GM13976 (cell line): ENCODE data around the gene UCN2.

Experiments
- DNase-seq: peaks from one replicate; pipeline ENCODE4 v3.0.0; 2012; ENCODE audit warnings: low spot score
- in situ Hi-C: fragments of 300-500 bp; cut with MboI; formaldehyde crosslinking; loops from one replicate; pipeline ENCODE4 v1.12.0; 2022; ENCODE audit warnings: low sequenced_read_pairs, mixed read lengths, inconsistent platforms; ENCODE audit not compliant: unreplicated experiment
- TF ChIP-seq, protein P1 (sequence below): IDR thresholded peaks from 2 replicates; pipeline ENCODE4 v1.5.1; 2012; ENCODE audit warnings: borderline replicate concordance, mild to moderate bottlenecking; ENCODE audit not compliant: insufficient read depth; ENCODE audit errors: extremely low read depth, missing control alignments, control extremely low read depth

Gene UCN2

DNA sequence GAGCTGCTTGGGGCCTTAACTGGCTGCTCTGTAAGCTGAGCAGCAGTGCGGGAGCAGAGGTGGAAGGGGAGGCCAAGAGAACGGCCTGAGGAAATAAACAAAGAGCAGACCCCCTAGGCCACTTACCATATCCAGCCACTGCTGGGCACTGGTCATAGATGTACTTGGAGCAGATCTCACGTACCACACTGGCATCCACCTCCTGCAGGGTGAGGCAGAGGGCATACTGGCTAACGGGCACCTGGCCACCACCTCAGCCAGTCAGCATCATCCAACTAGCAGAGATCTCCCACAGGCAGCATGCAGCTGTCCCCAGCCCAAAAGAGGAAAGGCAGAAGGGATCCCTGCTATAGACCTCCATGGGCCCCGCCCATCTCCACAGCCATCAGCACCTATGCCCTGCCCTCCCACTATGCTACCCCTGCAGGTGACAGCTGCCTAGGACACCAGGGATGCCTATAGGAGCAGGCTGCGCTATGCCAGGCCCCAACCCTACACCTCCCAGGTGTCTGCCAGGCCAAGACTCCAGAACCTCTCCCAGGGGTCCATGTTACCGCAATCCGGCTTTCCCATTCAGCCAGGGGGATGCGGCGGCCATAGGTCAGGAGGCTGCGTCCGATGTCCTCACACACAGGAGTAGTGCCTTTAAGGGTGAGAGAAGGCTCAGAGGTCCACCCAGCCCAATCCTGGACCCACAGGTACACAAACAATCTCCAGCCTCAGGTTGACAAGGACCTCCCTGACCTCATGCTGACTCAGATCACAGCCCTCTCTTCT lies 36.1 kb upstream of the UCN2 start:
- DNase-seq: no peak
- TF ChIP-seq, protein P1, sequence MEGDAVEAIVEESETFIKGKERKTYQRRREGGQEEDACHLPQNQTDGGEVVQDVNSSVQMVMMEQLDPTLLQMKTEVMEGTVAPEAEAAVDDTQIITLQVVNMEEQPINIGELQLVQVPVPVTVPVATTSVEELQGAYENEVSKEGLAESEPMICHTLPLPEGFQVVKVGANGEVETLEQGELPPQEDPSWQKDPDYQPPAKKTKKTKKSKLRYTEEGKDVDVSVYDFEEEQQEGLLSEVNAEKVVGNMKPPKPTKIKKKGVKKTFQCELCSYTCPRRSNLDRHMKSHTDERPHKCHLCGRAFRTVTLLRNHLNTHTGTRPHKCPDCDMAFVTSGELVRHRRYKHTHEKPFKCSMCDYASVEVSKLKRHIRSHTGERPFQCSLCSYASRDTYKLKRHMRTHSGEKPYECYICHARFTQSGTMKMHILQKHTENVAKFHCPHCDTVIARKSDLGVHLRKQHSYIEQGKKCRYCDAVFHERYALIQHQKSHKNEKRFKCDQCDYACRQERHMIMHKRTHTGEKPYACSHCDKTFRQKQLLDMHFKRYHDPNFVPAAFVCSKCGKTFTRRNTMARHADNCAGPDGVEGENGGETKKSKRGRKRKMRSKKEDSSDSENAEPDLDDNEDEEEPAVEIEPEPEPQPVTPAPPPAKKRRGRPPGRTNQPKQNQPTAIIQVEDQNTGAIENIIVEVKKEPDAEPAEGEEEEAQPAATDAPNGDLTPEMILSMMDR: no peak
- in situ Hi-C loops: no loop called here

DNA sequence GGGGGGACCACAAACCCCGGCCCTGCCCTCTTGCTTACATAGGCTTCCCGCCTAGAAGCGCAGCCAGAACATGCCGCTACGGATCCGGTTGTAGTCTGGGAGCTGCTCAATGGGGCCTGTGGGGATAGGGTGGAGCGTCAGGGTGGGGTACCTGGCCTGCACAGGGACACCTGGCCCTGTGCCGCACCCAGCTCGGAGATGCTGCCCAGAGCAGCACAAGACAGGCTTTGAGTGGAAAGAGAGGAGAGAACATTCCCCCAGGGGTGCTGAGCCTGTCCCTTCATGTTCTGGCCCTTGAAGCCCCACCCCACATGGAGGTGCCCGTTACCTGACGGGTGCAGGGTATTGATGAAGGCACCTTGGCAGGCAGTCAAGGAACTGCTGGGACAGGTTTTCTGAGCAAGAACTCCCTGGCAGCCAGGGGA lies 35.5 kb upstream of the UCN2 start:
- TF ChIP-seq, protein P1: no peak
- in situ Hi-C loops: no loop called here
- DNase-seq: no peak

DNA sequence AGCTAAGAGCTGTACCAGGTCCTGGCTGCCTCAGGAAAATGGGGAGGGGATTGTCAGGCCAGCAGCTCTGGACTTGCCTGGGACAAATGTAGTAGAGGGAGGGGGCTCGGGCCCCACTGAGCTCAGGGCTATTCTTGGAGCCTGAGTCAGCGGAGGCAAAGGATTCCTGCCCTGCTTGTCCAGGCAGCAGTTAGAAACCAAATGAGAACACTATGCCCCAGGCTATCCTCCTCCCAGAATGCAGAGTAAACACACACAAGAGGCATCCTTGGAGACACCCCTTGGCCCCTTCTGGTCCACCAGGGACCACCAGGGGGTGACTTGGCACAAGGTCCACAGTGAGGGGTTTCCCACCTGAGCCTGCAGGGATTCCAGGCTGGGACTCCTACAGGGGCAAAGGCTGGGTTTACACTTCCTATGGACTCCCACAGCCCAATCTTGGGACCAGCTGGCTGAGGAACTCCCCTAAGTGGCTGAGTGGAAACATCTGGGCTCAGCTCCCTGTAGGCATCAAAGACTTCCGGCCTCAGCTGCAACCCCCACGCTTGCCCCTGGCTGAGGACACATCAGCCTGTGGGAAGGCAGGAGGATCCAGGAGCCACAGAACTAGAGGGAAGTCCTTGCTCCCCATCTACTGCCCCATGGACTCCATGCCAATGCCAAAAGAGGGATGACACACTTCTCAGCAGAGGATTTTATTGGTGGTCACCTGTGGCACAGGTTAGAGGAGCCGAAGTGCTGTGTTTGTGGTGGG lies 34.9 kb upstream of the UCN2 start:
- in situ Hi-C loops: no loop called here
- no peak for DNase-seq
- TF ChIP-seq, protein P1: no peak

DNA sequence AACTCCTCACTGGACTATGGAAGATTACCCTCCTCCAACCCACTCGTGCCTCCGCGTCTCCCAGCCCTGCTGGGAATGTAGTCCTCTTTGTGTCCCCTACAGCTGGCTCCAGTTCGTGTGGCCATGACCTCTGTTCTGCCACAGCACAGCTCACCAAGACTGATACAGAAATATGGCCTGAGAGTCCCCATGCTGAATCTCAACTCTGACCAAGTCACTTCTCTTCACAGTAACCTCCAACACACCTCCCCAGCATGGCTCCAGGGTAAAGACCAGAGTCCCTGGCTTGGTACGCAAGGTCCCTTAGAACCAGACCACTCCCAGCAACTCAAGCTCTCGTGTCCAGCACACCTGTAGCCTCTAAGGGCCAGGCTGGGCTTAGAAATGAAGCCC lies 33.8 kb upstream of the UCN2 start:
- TF ChIP-seq, protein P1: no peak
- no peak for DNase-seq
- in situ Hi-C loops: no loop called here

DNA sequence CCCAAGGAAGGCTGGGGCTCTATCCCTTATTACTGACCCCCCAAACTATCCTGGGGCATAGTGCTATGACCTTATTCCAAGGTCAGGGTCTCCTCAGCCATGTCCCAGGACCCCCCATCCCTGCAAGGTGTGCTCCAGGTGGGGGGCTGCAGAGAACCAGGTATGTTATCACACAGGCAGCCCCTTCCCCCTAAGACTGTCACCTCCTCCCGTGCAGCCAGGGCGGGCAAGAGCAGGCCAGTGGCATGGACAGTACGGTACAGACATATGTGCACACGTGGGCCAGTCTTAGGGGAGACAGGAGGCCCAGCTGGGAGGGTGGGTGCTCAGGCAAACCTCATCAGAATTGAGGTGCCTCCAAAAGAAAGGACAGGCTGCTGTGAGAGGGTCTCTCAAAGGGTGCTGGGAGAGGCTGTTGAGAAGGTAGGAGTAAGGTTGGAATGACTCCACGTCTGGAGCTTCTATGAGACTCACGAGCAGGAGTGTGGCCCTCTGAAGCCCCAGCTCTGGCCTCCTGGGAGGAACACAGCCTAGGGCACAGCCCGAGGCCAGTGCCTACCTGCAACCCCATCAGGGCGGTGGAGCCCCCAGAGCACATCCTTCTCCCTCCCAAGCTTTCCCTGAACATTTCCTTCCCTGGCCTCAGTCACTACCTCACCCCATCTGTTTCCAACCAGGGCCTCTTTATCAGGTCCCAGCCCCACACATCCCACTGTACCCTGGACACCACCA lies 33.3 kb upstream of the UCN2 start:
- DNase-seq: no peak
- TF ChIP-seq, protein P1: no peak
- in situ Hi-C loops: no loop called here

DNA sequence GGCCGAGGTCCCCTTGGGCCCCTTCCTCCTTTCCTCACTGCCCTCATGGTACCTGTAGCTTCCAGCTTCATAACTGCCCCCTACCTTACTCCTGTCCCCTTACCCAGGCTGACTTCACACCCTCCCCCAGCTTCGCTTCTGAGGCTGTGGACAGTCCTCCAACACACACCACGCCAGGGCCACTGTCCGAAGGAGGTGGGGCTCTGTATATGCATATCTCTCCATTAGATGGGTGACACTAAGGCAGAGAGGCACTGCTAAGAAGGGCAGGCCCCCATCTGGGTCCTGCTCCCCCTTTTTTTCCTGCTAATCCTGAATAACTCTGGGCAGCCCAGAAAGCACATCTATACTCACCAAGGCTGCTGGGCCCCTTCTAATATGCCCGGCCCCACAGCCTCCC lies 32.6 kb upstream of the UCN2 start:
- TF ChIP-seq, protein P1: no peak
- no peak for DNase-seq
- in situ Hi-C loops: no loop called here
